IMR-90 (cell line): ENCODE results near the gene CLTA. TPM values are rescaled to one million over a fixed set of nuclear protein-coding genes. Genes with fewer than 3 reads are reported as not detected.

Source experiments
- ATAC-seq: fragments of 200-7000 bp; cut with Tn5 transposase; 2 replicates; pipeline ENCODE4 v1.9.1; 2020; ENCODE audit warnings: low read depth, mild to moderate bottlenecking, moderate library complexity
- BruUV-seq: library from RNA; stranded (reverse); fragments of 400-500 nt; replicated peaks from 2 replicates; lab custom pipeline; 2021; lab: Mats Ljungman, UMichigan
- CTCF ChIA-PET: fragments of 300-600 bp; formaldehyde crosslinking; extraction: SDS; loops from one replicate; lab custom pipeline; 2021; ENCODE audit warnings: antibody characterized with exemption; lab: Yijun Ruan, JAX
- POLR2A ChIA-PET: fragments of 300-600 bp; sonication (Branson Sonifier 250); formaldehyde crosslinking; loops from one replicate; lab custom pipeline; 2022; ENCODE audit warnings: antibody characterized with exemption; ENCODE audit not compliant: unreplicated experiment; lab: Charles Lee
- DNase-seq: peaks from one replicate; pipeline ENCODE4 v3.0.0; 2013
- H2AFZ ChIP-seq: replicated peaks from 2 replicates; pipeline ENCODE3; 2013; ENCODE audit warnings: low read length, mild to moderate bottlenecking; ENCODE audit not compliant: poor library complexity
- H2AK5ac ChIP-seq: 2 replicates; pipeline ENCODE4 v1.6.1; 2013; ENCODE audit warnings: low read depth, low read length, inconsistent platforms
- H2AK9ac ChIP-seq: replicated peaks from 2 replicates; pipeline ENCODE3; 2013; ENCODE audit warnings: mild to moderate bottlenecking, low read depth, low read length, moderate library complexity; ENCODE audit not compliant: poor library complexity
- H2BK120ac ChIP-seq: 2 replicates; pipeline ENCODE4 v1.6.1; 2013; ENCODE audit warnings: low read depth, low read length, inconsistent platforms
- H2BK15ac ChIP-seq: 3 replicates; pipeline ENCODE4 v1.6.1; 2013; ENCODE audit warnings: low read depth, low read length, inconsistent platforms
- H2BK20ac ChIP-seq: 2 replicates; pipeline ENCODE4 v1.6.1; 2013; ENCODE audit warnings: low read depth, mild to moderate bottlenecking, inconsistent platforms, low read length, moderate library complexity
- H2BK5ac ChIP-seq: 2 replicates; pipeline ENCODE4 v1.6.1; 2013; ENCODE audit warnings: mild to moderate bottlenecking, low read depth, low read length, inconsistent platforms; ENCODE audit not compliant: poor library complexity, severe bottlenecking
- H3K14ac ChIP-seq: replicated peaks from 2 replicates; pipeline ENCODE4 v1.6.1; 2013; ENCODE audit warnings: low read depth, low read length, inconsistent platforms
- H3K18ac ChIP-seq: 2 replicates; pipeline ENCODE4 v1.6.1; 2013; ENCODE audit warnings: low read depth, low read length, control low read depth
- H3K23ac ChIP-seq: 2 replicates; pipeline ENCODE4 v1.6.1; 2013; ENCODE audit warnings: low read depth, low read length, inconsistent platforms
- H3K27ac ChIP-seq: 2 replicates; pipeline ENCODE4 v1.5.1; 2013; ENCODE audit warnings: mild to moderate bottlenecking, control low read depth, low read length; ENCODE audit not compliant: insufficient read depth
- H3K27me3 ChIP-seq: 2 replicates; pipeline ENCODE4 v1.6.1; 2013; ENCODE audit warnings: low read length; ENCODE audit not compliant: control insufficient read depth, insufficient read depth
- H3K36me3 ChIP-seq: 2 replicates; pipeline ENCODE4 v1.6.1; 2013; ENCODE audit warnings: low read length, mixed read lengths; ENCODE audit not compliant: control insufficient read depth, insufficient read depth
- H3K4ac ChIP-seq: 2 replicates; pipeline ENCODE4 v1.6.1; 2013; ENCODE audit warnings: low read depth, low read length, inconsistent platforms
- H3K4me1 ChIP-seq: 2 replicates; pipeline ENCODE4 v1.6.1; 2013; ENCODE audit warnings: low read length, mixed read lengths; ENCODE audit not compliant: control insufficient read depth, insufficient read depth
- H3K4me2 ChIP-seq: 2 replicates; pipeline ENCODE4 v1.6.1; 2013; ENCODE audit warnings: low read depth, mild to moderate bottlenecking, control low read depth, low read length, moderate library complexity
- H3K4me3 ChIP-seq: 2 replicates; pipeline ENCODE4 v1.5.1; 2013; ENCODE audit warnings: low read depth, mild to moderate bottlenecking, control low read depth, low read length, moderate library complexity; ENCODE audit not compliant: insufficient read depth
- H3K56ac ChIP-seq: 2 replicates; pipeline ENCODE4 v1.6.1; 2013; ENCODE audit warnings: low read length, inconsistent platforms; ENCODE audit not compliant: insufficient read depth; ENCODE audit errors: extremely low read depth
- H3K79me1 ChIP-seq, 2 experiments: 2 replicates each; pipeline ENCODE4 v1.6.1; 2013; ENCODE audit warnings: low read length in 2 of 2, inconsistent platforms in 1 of 2, low read depth in 1 of 2
- H3K9ac ChIP-seq: 2 replicates; pipeline ENCODE4 v1.6.1; 2013; ENCODE audit warnings: low read depth, low read length, control low read depth
- H3K9me1 ChIP-seq: 2 replicates; pipeline ENCODE4 v1.6.1; 2013; ENCODE audit warnings: low read length, inconsistent platforms; ENCODE audit not compliant: insufficient read depth
- H3K9me3 ChIP-seq: 2 replicates; pipeline ENCODE4 v1.6.1; 2013; ENCODE audit warnings: low read length; ENCODE audit not compliant: control insufficient read depth, insufficient read depth
- H4K20me1 ChIP-seq: 2 replicates; pipeline ENCODE4 v1.6.1; 2013; ENCODE audit warnings: low read length, inconsistent platforms; ENCODE audit not compliant: insufficient read depth
- H4K5ac ChIP-seq: 2 replicates; pipeline ENCODE4 v1.6.1; 2013; ENCODE audit warnings: mild to moderate bottlenecking, low read depth, low read length, control low read depth
- H4K8ac ChIP-seq, 2 experiments: 2 replicates each; pipeline ENCODE4 v1.6.1; 2013; ENCODE audit warnings: low read depth in 2 of 2, low read length in 2 of 2, control low read depth in 1 of 2, inconsistent platforms in 1 of 2
- H4K91ac ChIP-seq: 2 replicates; pipeline ENCODE4 v1.6.1; 2013; ENCODE audit warnings: low read depth, low read length, inconsistent platforms; ENCODE audit not compliant: insufficient read depth
- BHLHE40 ChIP-seq: fragments of 150-350 bp; IDR thresholded peaks from 2 replicates; pipeline ENCODE4 v1.6.1; 2016; ENCODE audit warnings: mild to moderate bottlenecking, low read depth, low read length
- CEBPB ChIP-seq: IDR thresholded peaks from 2 replicates; pipeline ENCODE4 v1.6.1; 2012; ENCODE audit warnings: low read depth, low read length, improper control_type of control experiment
- CHD1 ChIP-seq: IDR thresholded peaks from 2 replicates; pipeline ENCODE4 v1.6.1; 2012; ENCODE audit warnings: low read depth, low read length, improper control_type of control experiment
- CTCF ChIP-seq: conservative IDR thresholded peaks from 2 replicates; pipeline ENCODE4 v1.5.1; 2012; ENCODE audit warnings: mild to moderate bottlenecking, low read depth, low read length, improper control_type of control experiment
- ELK1 ChIP-seq: fragments of 150-350 bp; IDR thresholded peaks from 2 replicates; pipeline ENCODE4 v1.6.1; 2016; ENCODE audit warnings: low read depth, mild to moderate bottlenecking, low read length, moderate library complexity, borderline replicate concordance
- MAZ ChIP-seq: IDR thresholded peaks from 2 replicates; pipeline ENCODE4 v1.6.1; 2012; ENCODE audit warnings: low read depth, mild to moderate bottlenecking, low read length, improper control_type of control experiment, moderate library complexity, borderline replicate concordance
- NFE2L2 ChIP-seq: fragments of 150-350 bp; IDR thresholded peaks from 2 replicates; pipeline ENCODE4 v1.6.1; 2016; ENCODE audit warnings: low read depth, mild to moderate bottlenecking, low read length
- POLR2A ChIP-seq: IDR thresholded peaks from 2 replicates; pipeline ENCODE4 v1.6.1; 2012; ENCODE audit warnings: mild to moderate bottlenecking, low read depth, low read length
- RAD21 ChIP-seq: IDR thresholded peaks from 2 replicates; pipeline ENCODE4 v1.6.1; 2012; ENCODE audit warnings: low read length, improper control_type of control experiment
- RCOR1 ChIP-seq: IDR thresholded peaks from 2 replicates; pipeline ENCODE4 v1.6.1; 2012; ENCODE audit warnings: mild to moderate bottlenecking, low read length, improper control_type of control experiment; ENCODE audit not compliant: insufficient replicate concordance
- RFX5 ChIP-seq: IDR thresholded peaks from 2 replicates; pipeline ENCODE4 v1.8.0; 2012; ENCODE audit warnings: low read depth, mild to moderate bottlenecking, low read length, moderate library complexity
- SMC3 ChIP-seq: fragments of 150-350 bp; IDR thresholded peaks from 2 replicates; pipeline ENCODE4 v1.6.1; 2016; ENCODE audit warnings: low read depth, mild to moderate bottlenecking, antibody characterized with exemption, low read length, moderate library complexity
- USF2 ChIP-seq: fragments of 150-350 bp; IDR thresholded peaks from 2 replicates; pipeline ENCODE4 v1.6.1; 2017; ENCODE audit warnings: mild to moderate bottlenecking, antibody characterized with exemption, low read length, low read depth
- WGBS, 2 experiments: methylation state at CpG; one replicate each; pipeline versions ENCODE4 v1.1.5 to v1.1.7; 2013; ENCODE audit warnings: missing lambda C conversion rate in 2 of 2; ENCODE audit not compliant: insufficient read length in 1 of 2; ENCODE audit errors: extremely low coverage in 2 of 2; 5-methylcytosine and 5-hydroxymethylcytosine counted together
- dilution Hi-C: fragments of 300-500 bp; cut with HindIII; formaldehyde crosslinking; loops from one replicate; pipeline ENCODE4 v1.14.3; 2018; ENCODE audit warnings: low sequenced_read_pairs; ENCODE audit not compliant: unreplicated experiment
- in situ Hi-C: fragments of 300-500 bp; cut with MboI; formaldehyde crosslinking; loops from 3 replicates; pipeline ENCODE4 v1.14.3; 2019; ENCODE audit warnings: low sequenced_read_pairs, inconsistent platforms, mixed read lengths
- intact Hi-C: fragments of 100-400 bp; cut with micrococcal nuclease; formaldehyde crosslinking; loops from 2 replicates; pipeline ENCODE4 v1.10.0; 2022
- polyA plus RNA-seq, 3 experiments: library from polyadenylated mRNA; depleted of rRNA; stranded (reverse); fragments of >200 nt; gene quantifications; 2 replicates each; pipeline ENCODE4 v1.2.3, GENCODE V29; 2012; ENCODE audit warnings: low replicate concordance in 1 of 3
- total RNA-seq: library from RNA; depleted of rRNA; stranded (reverse); fragments of >200 nt; gene quantifications from 2 replicates; pipeline ENCODE4 v1.2.3, GENCODE V29; 2012

Gene CLTA
- total and polyA plus RNA-seq, 2 of the 4 experiments (the other 2 are of a cell fraction) = 133 to 246 TPM

GRCh38 chr9:36192196-36192595 lies 1.5 kb downstream of the CLTA start:
- peaks cover 21% of the 10 kb centered on the region for H3K9me1 ChIP-seq
- peak; percentile 20 for DNase-seq
- ATAC-seq = no peak
- peaks cover 5% of the 10 kb centered on the region for H3K36me3 ChIP-seq
- no peak overlapping the region for H2AK9ac ChIP-seq
- no peak overlapping the region for H3K56ac ChIP-seq
- no peak overlapping the region; the same call in 1 of the 2 replicates for H3K23ac ChIP-seq
- H4K20me1 ChIP-seq = peaks cover 52% of the 10 kb centered on the region
- H3K14ac ChIP-seq = no peak overlapping the region
- peaks cover 15% of the 10 kb centered on the region for H3K4me1 ChIP-seq
- H4K91ac ChIP-seq = no peak overlapping the region
- POLR2A ChIA-PET = no interaction called here
- no peak overlapping the region for H3K18ac ChIP-seq
- no peak overlapping the region for H2AK5ac ChIP-seq
- no peak overlapping the region for H4K5ac ChIP-seq
- H2BK5ac ChIP-seq = no peak overlapping the region
- CTCF ChIA-PET = no interaction called here
- no peak overlapping the region for H3K27ac ChIP-seq
- no peak overlapping the region for H2BK20ac ChIP-seq
- H2AFZ ChIP-seq = no peak overlapping the region
- H4K8ac ChIP-seq = no peak overlapping the region
- intact Hi-C loops (loop anchor here (2.0 to 5.0 kb wide), 3 partner anchors 15 to 135 kb away; no protein-coding TSS in a partner anchor), dilution Hi-C loops (no loop called here), in situ Hi-C loops (no loop called here)
- peak overlapping the region; percentile 73 for H3K4me3 ChIP-seq
- H3K27me3 ChIP-seq = no peaks in the 10 kb centered on the region
- TSS peak; percentile 30 for BruUV-seq
- TF ChIP-seq RFX5 (no peak), MAZ (no peak), BHLHE40 (no peak), CTCF (no peak), NFE2L2 (no peak), RCOR1 (no peak), CEBPB (no peak), SMC3 (no peak), RAD21 (no peak), CHD1 (no peak), ELK1 (no peak), POLR2A (no peak), USF2 (no peak)
- peak overlapping the region; percentile 86 for H3K9ac ChIP-seq
- no peak overlapping the region for H3K4ac ChIP-seq
- H2BK120ac ChIP-seq = no peak overlapping the region
- peak overlapping the region; percentile 99 for H3K4me2 ChIP-seq
- H2BK15ac ChIP-seq = no peak overlapping the region
- no CpG with 5 or more reads among the region's 4 CpGs for WGBS, 2 experiments
- no peaks in the 10 kb centered on the region for H3K9me3 ChIP-seq
- H3K79me1 ChIP-seq = peaks cover 3 to 57% of the 10 kb centered on the region in 2 experiments; a peak in 2 of 4 replicates
